BE2C (cell line): ENCODE results near the gene KCTD15.

Source experiments
- DNase-seq: peaks from one replicate; pipeline ENCODE4 v3.0.0-alpha.2; 2020
- H3K27me3 ChIP-seq: fragments of 250-450 bp; sonication (Bioruptor Pico); 2 replicates; pipeline ENCODE4 v1.5.1; 2020; ENCODE audit warnings: mild to moderate bottlenecking
- H3K36me3 ChIP-seq: fragments of 250-450 bp; sonication (Bioruptor Pico); 2 replicates; pipeline ENCODE4 v1.5.1; 2020; ENCODE audit warnings: mild to moderate bottlenecking
- H3K4me1 ChIP-seq: fragments of 250-450 bp; sonication (Bioruptor Pico); 2 replicates; pipeline ENCODE4 v1.5.1; 2020
- H3K4me3 ChIP-seq: 2 replicates; pipeline ENCODE4 v1.5.1; 2011; ENCODE audit warnings: low read depth, low read length
- H3K9me3 ChIP-seq: fragments of 250-450 bp; sonication (Bioruptor Pico); 2 replicates; pipeline ENCODE4 v1.5.1; 2020
- CTCF ChIP-seq: IDR thresholded peaks from 2 replicates; pipeline ENCODE4 v1.5.1; 2012; ENCODE audit warnings: mild to moderate bottlenecking, low read depth, low read length

The KCTD15 gene

GRCh38 chr19:33823341-33823740 is 26.7 kb downstream of the KCTD15 start:
- no peak overlapping the region for H3K4me3 ChIP-seq
- H3K27me3 ChIP-seq = no peaks in the 10 kb centered on the region
- H3K36me3 ChIP-seq = no peaks in the 10 kb centered on the region
- TF ChIP-seq CTCF = no peak
- no peaks in the 10 kb centered on the region for H3K9me3 ChIP-seq
- no peaks in the 10 kb centered on the region for H3K4me1 ChIP-seq
- DNase-seq = no peak

- no peaks in the 10 kb centered on the region for H3K4me1 ChIP-seq
- no peak overlapping the region for H3K4me3 ChIP-seq
- DNase-seq = no peak
- TF ChIP-seq CTCF = no peak
- no peaks in the 10 kb centered on the region for H3K9me3 ChIP-seq
- no peaks in the 10 kb centered on the region for H3K27me3 ChIP-seq
- no peaks in the 10 kb centered on the region for H3K36me3 ChIP-seq
Observed at GRCh38 chr19:33825556-33825955, 28.9 kb downstream of the KCTD15 start.

- DNase-seq = no peak
- Histone ChIP-seq H3K36me3 (no peaks in the 10 kb centered on the region), H3K4me1 (no peaks in the 10 kb centered on the region), H3K9me3 (no peaks in the 10 kb centered on the region), H3K4me3 (no peak overlapping the region), H3K27me3 (no peaks in the 10 kb centered on the region)
- no peak for TF ChIP-seq CTCF
Observed at GRCh38 chr19:33826521-33826920, 29.9 kb downstream of the KCTD15 start.

- Histone ChIP-seq H3K4me3 (no peak overlapping the region), H3K4me1 (no peaks in the 10 kb centered on the region), H3K36me3 (no peaks in the 10 kb centered on the region), H3K27me3 (no peaks in the 10 kb centered on the region), H3K9me3 (no peaks in the 10 kb centered on the region; the same call in 1 of the 2 replicates)
- no peak for DNase-seq
- no peak for TF ChIP-seq CTCF
Observed at GRCh38 chr19:33828266-33829075, 31.8 kb downstream of the KCTD15 start.

GRCh38 chr19:33830264-33830663 is 33.6 kb downstream of the KCTD15 start:
- Histone ChIP-seq H3K36me3 (no peaks in the 10 kb centered on the region), H3K4me1 (no peaks in the 10 kb centered on the region), H3K9me3 (no peaks in the 10 kb centered on the region; the same call in 1 of the 2 replicates), H3K27me3 (no peaks in the 10 kb centered on the region), H3K4me3 (no peak overlapping the region)
- DNase-seq = no peak
- TF ChIP-seq CTCF = no peak

- TF ChIP-seq CTCF = no peak
Observed at GRCh38 chr19:33831825-33832224, 35.2 kb downstream of the KCTD15 start.

More at GRCh38 chr19:33831825-33832224, 35.2 kb downstream of the KCTD15 start:
- H3K4me1 ChIP-seq = no peaks in the 10 kb centered on the region
- 0 out of 2 replicates have a peak, but pooled peaks cover 10% of the 10 kb centered on the region for H3K27me3 ChIP-seq
- no peaks in the 10 kb centered on the region; the same call in 1 of the 2 replicates for H3K9me3 ChIP-seq
- H3K4me3 ChIP-seq = no peak overlapping the region
- H3K36me3 ChIP-seq = no peaks in the 10 kb centered on the region
- DNase-seq = no peak
